SKM-1 (cell line): ENCODE data around the gene KDM6B.

Experiments
- DNase-seq: peaks from one replicate; lab custom pipeline; 2025; ENCODE audit not compliant: unreplicated experiment; lab: John Stamatoyannopoulos, UW

KDM6B gene

GRCh38 chr17:7880076-7880868, 46.3 kb downstream of the KDM6B start:
- DNase-seq, result no peak

- DNase-seq, result no peak
Observed at GRCh38 chr17:7881276-7882054, 47.4 kb downstream of the KDM6B start.

GRCh38 chr17:7882068-7882467, 48.1 kb downstream of the KDM6B start:
- no peak for DNase-seq

GRCh38 chr17:7882629-7883028, 48.6 kb downstream of the KDM6B start:
- DNase-seq, result no peak
